Measurements from ENCODE around the gene ROR2. TPM values are rescaled to one million over a fixed set of nuclear protein-coding genes. Genes with fewer than 3 reads are reported as not detected.

ROR2 gene
- total RNA-seq, 1 experiment from 2014 or later: 5.9 TPM

GRCh38 chr9:91646702-91647101 is 303.3 kb downstream of the ROR2 start:
- no peaks in the 10 kb centered on the region for H3K27me3 ChIP-seq (ENCODE audit: control insufficient read depth, insufficient read depth, low read length)
- H3K36me3 ChIP-seq (ENCODE audit: control insufficient read depth, insufficient read depth, low read length): no peaks in the 10 kb centered on the region
- no peaks in the 10 kb centered on the region for H3K9me3 ChIP-seq (ENCODE audit: control insufficient read depth, insufficient read depth, low read depth, low read length)
- in situ Hi-C loops (cut with HindIII; ENCODE audit: low pct_unique_long_range_greater_than_20kb, low sequenced_read_pairs): no loop called here
- CTCF ChIA-PET: no interaction called here
- intact Hi-C loops (cut with micrococcal nuclease; ENCODE audit: unreplicated experiment): no loop called here
- H3K27ac ChIP-seq (ENCODE audit: low read length): no peak overlapping the region
- POLR2A ChIA-PET: no interaction called here
- H3K4me3 ChIP-seq (ENCODE audit: low read depth in 2 of 2, low read length in 2 of 2): no peak overlapping the region
- ATAC-seq (no peak), DNase-seq (ENCODE audit: low read depth, low spot score) (no peak)
- TF ChIP-seq SIN3A (IDR thresholded peaks at IDR 0.05; ENCODE audit: borderline replicate concordance, insufficient read depth, low read depth, low read length): no peak
- TF ChIP-seq, protein P1, sequence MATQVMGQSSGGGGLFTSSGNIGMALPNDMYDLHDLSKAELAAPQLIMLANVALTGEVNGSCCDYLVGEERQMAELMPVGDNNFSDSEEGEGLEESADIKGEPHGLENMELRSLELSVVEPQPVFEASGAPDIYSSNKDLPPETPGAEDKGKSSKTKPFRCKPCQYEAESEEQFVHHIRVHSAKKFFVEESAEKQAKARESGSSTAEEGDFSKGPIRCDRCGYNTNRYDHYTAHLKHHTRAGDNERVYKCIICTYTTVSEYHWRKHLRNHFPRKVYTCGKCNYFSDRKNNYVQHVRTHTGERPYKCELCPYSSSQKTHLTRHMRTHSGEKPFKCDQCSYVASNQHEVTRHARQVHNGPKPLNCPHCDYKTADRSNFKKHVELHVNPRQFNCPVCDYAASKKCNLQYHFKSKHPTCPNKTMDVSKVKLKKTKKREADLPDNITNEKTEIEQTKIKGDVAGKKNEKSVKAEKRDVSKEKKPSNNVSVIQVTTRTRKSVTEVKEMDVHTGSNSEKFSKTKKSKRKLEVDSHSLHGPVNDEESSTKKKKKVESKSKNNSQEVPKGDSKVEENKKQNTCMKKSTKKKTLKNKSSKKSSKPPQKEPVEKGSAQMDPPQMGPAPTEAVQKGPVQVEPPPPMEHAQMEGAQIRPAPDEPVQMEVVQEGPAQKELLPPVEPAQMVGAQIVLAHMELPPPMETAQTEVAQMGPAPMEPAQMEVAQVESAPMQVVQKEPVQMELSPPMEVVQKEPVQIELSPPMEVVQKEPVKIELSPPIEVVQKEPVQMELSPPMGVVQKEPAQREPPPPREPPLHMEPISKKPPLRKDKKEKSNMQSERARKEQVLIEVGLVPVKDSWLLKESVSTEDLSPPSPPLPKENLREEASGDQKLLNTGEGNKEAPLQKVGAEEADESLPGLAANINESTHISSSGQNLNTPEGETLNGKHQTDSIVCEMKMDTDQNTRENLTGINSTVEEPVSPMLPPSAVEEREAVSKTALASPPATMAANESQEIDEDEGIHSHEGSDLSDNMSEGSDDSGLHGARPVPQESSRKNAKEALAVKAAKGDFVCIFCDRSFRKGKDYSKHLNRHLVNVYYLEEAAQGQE (IDR thresholded peaks at IDR 0.05; ENCODE audit: insufficient read depth in 1 of 2, low read depth in 2 of 2, low read length in 1 of 2): no peak
- TF ChIP-seq, protein P2, sequence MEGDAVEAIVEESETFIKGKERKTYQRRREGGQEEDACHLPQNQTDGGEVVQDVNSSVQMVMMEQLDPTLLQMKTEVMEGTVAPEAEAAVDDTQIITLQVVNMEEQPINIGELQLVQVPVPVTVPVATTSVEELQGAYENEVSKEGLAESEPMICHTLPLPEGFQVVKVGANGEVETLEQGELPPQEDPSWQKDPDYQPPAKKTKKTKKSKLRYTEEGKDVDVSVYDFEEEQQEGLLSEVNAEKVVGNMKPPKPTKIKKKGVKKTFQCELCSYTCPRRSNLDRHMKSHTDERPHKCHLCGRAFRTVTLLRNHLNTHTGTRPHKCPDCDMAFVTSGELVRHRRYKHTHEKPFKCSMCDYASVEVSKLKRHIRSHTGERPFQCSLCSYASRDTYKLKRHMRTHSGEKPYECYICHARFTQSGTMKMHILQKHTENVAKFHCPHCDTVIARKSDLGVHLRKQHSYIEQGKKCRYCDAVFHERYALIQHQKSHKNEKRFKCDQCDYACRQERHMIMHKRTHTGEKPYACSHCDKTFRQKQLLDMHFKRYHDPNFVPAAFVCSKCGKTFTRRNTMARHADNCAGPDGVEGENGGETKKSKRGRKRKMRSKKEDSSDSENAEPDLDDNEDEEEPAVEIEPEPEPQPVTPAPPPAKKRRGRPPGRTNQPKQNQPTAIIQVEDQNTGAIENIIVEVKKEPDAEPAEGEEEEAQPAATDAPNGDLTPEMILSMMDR (IDR thresholded peaks at IDR 0.05): no peak
- TF ChIP-seq TCF7L2 (IDR thresholded peaks at IDR 0.05; ENCODE audit: low read depth, low read length): no peak
- no peak for TF ChIP-seq POLR2AphosphoS5 (IDR thresholded peaks at IDR 0.05; ENCODE audit: low read depth, low read length)
- H3K4me1 ChIP-seq (ENCODE audit: control insufficient read depth, insufficient read depth, low read length): no peaks in the 10 kb centered on the region
- no TSS peak for BruUV-seq (replicated peaks)

DNA sequence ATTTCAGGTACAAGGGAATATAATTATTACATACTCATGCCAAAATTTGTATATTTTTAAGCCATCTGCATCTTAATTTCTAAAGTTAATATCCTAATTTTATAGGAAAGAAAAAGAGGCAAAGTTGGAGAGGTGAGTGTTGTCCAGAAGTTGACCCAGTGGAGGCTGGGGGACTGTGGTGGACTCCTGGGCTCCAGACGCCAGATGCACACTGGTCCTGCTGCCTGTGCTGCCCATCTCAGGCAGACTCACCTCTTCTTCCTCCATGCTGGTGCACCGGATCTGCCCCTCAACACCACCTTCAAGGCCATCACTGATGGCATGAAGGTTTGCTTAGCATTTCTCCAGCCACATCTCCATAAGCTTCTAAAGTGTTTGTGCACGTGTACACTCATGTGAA is 305.6 kb downstream of the ROR2 start:
- Histone ChIP-seq H3K4me1 (ENCODE audit: control insufficient read depth, insufficient read depth, low read length) (no peaks in the 10 kb centered on the region), H3K4me3 (ENCODE audit: low read depth in 2 of 2, low read length in 2 of 2) (no peak overlapping the region), H3K36me3 (ENCODE audit: control insufficient read depth, insufficient read depth, low read length) (no peaks in the 10 kb centered on the region), H3K27me3 (ENCODE audit: control insufficient read depth, insufficient read depth, low read length) (no peaks in the 10 kb centered on the region), H3K27ac (ENCODE audit: low read length) (no peak overlapping the region), H3K9me3 (ENCODE audit: control insufficient read depth, insufficient read depth, low read depth, low read length) (no peaks in the 10 kb centered on the region)
- CTCF ChIA-PET: no interaction called here
- in situ Hi-C loops (cut with HindIII; ENCODE audit: low pct_unique_long_range_greater_than_20kb, low sequenced_read_pairs): no loop called here
- no TSS peak for BruUV-seq (replicated peaks)
- DNase-seq (ENCODE audit: low read depth, low spot score) (no peak), ATAC-seq (no peak)
- intact Hi-C loops (cut with micrococcal nuclease; ENCODE audit: unreplicated experiment): no loop called here
- no peak for TF ChIP-seq TCF7L2 (IDR thresholded peaks at IDR 0.05; ENCODE audit: low read depth, low read length)
- no peak for TF ChIP-seq SIN3A (IDR thresholded peaks at IDR 0.05; ENCODE audit: borderline replicate concordance, insufficient read depth, low read depth, low read length)
- no peak for TF ChIP-seq POLR2AphosphoS5 (IDR thresholded peaks at IDR 0.05; ENCODE audit: low read depth, low read length)
- TF ChIP-seq, protein P1 (IDR thresholded peaks at IDR 0.05; ENCODE audit: insufficient read depth in 1 of 2, low read depth in 2 of 2, low read length in 1 of 2): no peak
- TF ChIP-seq, protein P2 (IDR thresholded peaks at IDR 0.05): no peak
- POLR2A ChIA-PET: no interaction called here

All from Panc1 (cell line).